Vagina (tissue), 2 donors: ENCODE results near the gene PURA.

Experiments used
- POLR2A ChIP-seq, 2 donors: fragments of 450-650 bp; IDR thresholded peaks; one replicate each; pipeline ENCODE4 v1.6.1; 2017; ENCODE audit warnings: antibody characterized with exemption in 2 of 2, mild to moderate bottlenecking in 2 of 2, moderate library complexity in 2 of 2
- POLR2AphosphoS5 ChIP-seq, 2 donors: sonication (generic); formaldehyde crosslinking; IDR thresholded peaks; one replicate each; pipeline ENCODE4 v1.9.0; 2017; ENCODE audit warnings: antibody characterized with exemption in 2 of 2, mild to moderate bottlenecking in 2 of 2, low read depth in 1 of 2; ENCODE audit not compliant: insufficient read depth in 1 of 2
- TF ChIP-seq, protein P1 (sequence below), 3 experiments: fragments of 450-650 bp in 2 of 3; fragments of 200-600 bp in 1 of 3; sonication (generic) in 1 of 3; IDR thresholded peaks; one replicate each; pipeline ENCODE4 v1.5.1; 2017 to 2019; ENCODE audit warnings: antibody characterized with exemption in 3 of 3, mild to moderate bottlenecking in 2 of 3, moderate library complexity in 2 of 3

DNA sequence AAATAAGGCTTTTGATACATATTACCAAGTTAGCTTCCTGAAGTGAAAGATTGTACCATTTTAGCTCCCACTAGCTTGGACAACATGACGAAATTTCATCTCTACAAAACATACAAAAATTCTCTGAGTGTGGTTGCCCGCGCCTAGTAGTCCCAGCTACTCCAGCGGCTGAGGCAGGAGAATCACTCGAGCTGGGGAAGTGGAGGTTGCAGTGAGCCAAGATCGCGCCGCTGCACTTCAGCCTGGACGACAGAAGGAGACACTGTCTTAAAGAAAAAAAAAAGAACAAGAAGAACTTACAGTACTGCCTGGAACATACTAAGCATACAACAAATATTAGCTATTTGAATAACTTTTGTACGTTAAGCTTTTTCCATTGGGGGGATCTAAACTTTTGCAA, 41.1 kb upstream of the PURA start:
- TF ChIP-seq, protein P1, sequence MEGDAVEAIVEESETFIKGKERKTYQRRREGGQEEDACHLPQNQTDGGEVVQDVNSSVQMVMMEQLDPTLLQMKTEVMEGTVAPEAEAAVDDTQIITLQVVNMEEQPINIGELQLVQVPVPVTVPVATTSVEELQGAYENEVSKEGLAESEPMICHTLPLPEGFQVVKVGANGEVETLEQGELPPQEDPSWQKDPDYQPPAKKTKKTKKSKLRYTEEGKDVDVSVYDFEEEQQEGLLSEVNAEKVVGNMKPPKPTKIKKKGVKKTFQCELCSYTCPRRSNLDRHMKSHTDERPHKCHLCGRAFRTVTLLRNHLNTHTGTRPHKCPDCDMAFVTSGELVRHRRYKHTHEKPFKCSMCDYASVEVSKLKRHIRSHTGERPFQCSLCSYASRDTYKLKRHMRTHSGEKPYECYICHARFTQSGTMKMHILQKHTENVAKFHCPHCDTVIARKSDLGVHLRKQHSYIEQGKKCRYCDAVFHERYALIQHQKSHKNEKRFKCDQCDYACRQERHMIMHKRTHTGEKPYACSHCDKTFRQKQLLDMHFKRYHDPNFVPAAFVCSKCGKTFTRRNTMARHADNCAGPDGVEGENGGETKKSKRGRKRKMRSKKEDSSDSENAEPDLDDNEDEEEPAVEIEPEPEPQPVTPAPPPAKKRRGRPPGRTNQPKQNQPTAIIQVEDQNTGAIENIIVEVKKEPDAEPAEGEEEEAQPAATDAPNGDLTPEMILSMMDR (IDR thresholded peaks at IDR 0.05), result no peak
- TF ChIP-seq POLR2AphosphoS5 (IDR thresholded peaks at IDR 0.05; ENCODE audit: insufficient read depth in 1 of 2, low read depth in 1 of 2) (no peak), POLR2A (IDR thresholded peaks at IDR 0.05) (no peak)
